Activated naive CD4-positive, alpha-beta T cell treated with anti-CD3 and anti-CD28 coated beads, Interleukin-2, amount 50 U/mL, for 72 hours (primary cell): Measurements from ENCODE around the gene ORMDL2. TPM values are rescaled to one million over a fixed set of nuclear protein-coding genes. Genes with fewer than 3 reads are reported as not detected.

Experiments used
- ATAC-seq, 2 donors: fragments of 150-1000 bp; cut with Tn5 transposase; 2 replicates each; pipeline ENCODE4 v1.10.0; 2021; ENCODE audit warnings: mild to moderate bottlenecking in 2 of 2, moderate library complexity in 2 of 2
- DNase-seq, 2 donors: peaks; one replicate each; pipeline ENCODE4 v3.0.0; 2021 to 2022; ENCODE audit warnings: low spot score in 2 of 2
- H3K27ac Mint-ChIP-seq, 2 donors: one replicate each; pipeline ENCODE4 v1.8.0; 2022; ENCODE audit warnings: mild to moderate bottlenecking in 2 of 2, mixed read lengths in 2 of 2
- H3K36me3 Mint-ChIP-seq, 2 donors: one replicate each; pipeline ENCODE4 v1.8.0; 2022; ENCODE audit warnings: mixed read lengths in 2 of 2
- H3K9me3 Mint-ChIP-seq, 2 donors: one replicate each; pipeline ENCODE4 v1.8.0; 2022; ENCODE audit warnings: mixed read lengths in 2 of 2
- total RNA-seq, 2 donors: library from RNA; stranded (reverse); gene quantifications; one replicate each; pipeline ENCODE4 v1.2.3, GENCODE V29; 2022

The ORMDL2 gene, protein sequence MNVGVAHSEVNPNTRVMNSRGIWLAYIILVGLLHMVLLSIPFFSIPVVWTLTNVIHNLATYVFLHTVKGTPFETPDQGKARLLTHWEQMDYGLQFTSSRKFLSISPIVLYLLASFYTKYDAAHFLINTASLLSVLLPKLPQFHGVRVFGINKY
- total RNA-seq = 10 to 100 TPM; 27.0 to 35.2 TPM

DNA sequence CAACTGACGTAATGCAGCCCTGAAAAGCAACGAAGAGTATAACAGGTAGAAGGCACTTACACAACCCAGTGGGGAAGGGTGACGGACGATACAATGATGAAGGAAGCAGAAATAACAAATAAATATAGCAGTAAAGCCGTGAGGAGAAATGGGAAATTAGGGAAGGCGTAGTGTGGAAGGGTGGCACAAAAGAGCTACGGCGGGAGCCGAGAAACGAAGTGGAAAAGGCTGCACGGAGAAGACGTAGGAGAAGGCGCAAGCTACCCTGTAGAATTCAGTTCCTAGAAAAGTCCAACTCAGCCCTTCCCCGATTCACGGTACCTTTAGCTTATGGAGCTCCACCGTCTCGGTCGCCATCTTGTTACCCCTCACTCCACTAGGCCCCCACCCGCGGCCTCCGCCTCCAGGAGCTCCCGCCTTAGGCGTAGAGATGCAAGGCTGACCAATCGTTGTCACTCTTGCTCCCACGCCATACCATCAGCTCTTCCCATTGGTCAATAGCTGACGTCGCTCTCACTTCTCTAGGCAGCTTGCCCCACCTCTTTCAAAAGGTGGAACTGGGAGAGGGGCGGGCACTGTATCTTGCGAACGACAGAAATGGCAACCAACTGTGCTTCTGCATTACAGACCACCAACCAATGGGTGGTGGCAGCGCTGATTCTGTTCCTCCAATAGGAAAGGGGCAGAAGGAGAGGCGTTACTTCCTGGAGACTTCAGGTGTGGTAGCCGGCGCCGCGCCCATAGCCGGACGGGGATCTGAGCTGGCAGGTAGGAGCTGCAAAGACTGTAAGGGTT is at the start of gene ORMDL2, which contains the start of gene SARNP:
Gene ORMDL2 (plus strand): TSS at position 697 of the 795 bp plus-strand sequence. CDS start 959 bp downstream, outside the sequence.
Gene SARNP (minus strand): TSS at position 380 of the 795 bp plus-strand sequence. CDS start 23 bp downstream, at position 357.
- peak; percentile 89 to 98 for DNase-seq
- ATAC-seq = peak; percentile 95 to 96
- Mint-ChIP-seq H3K9me3 (no peaks in the 10 kb centered on the region), H3K27ac (peak within 1 kb of the TSS in 1 of 2 donors; percentile 48), H3K36me3 (peaks cover 0 to 9% of the 10 kb centered on the region in 2 donors)

DNA sequence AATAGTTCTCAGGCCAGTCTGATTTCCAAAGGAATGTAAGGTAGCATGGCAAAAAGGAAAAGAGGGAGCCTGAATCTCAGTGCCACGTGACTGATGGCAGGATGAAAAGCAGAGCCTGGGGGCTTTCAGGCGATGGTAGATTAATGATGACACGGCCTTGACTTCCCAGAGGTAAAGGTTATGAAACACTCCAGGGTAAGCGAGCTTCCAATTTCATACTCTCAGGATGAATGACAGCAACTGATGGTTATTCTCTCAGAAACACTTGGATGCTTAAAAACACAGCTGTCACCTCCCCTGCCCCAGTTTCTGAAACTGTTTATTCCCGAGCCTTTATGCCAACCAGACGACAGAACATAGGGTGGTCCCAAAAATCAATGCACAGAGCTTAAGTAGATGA is 46.1 kb upstream of the ORMDL2 start:
- Mint-ChIP-seq H3K36me3 (peaks cover 4 to 6% of the 10 kb centered on the region in 2 donors), H3K9me3 (no peaks in the 10 kb centered on the region), H3K27ac (peak overlapping the region; percentile 9 to 19)
- DNase-seq (no peak), ATAC-seq (no peak)

DNA sequence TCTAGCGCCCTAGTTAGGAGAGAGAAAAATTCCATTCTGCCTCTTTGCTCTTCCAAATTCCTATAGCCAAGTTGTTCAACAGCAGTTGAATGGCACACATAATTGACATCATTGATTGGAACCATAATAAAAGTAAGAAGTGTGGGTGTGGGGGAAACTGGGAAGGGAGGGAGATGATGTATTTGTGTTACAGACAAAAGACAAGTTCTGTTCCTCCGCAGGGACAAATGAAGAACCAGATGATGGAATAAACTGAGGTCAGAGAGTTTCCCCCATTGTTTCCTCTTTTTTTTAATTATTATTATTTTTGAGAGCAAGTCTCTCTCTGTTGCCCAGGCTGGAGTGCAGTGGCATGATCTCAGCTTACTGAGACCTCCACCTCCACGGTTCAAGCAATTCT is 40.0 kb upstream of the ORMDL2 start:
- no peak for ATAC-seq
- no peak overlapping the region for H3K27ac Mint-ChIP-seq
- DNase-seq = no peak
- no peaks in the 10 kb centered on the region for H3K36me3 Mint-ChIP-seq
- no peaks in the 10 kb centered on the region for H3K9me3 Mint-ChIP-seq

DNA sequence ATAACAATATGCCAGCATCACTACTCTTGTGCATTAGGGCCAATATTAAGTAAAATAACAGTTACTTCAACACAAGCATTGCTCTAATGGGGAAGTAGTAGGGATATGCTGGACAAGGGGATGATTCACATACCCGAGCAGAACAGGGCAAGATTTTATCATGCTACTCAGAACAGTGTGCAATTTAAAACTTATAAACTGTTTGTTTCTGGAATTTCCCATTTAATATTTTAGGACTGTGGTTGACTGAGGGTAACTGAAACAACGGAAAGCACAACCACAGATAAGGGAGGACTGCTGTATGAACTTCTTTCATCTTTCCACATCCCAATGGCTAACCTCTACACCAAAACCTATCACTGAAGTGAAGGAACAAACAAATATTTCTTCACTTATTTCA is 37.2 kb upstream of the ORMDL2 start:
- H3K27ac Mint-ChIP-seq = no peak overlapping the region
- H3K9me3 Mint-ChIP-seq = no peaks in the 10 kb centered on the region
- H3K36me3 Mint-ChIP-seq = peaks cover 0 to 6% of the 10 kb centered on the region in 2 donors
- ATAC-seq (no peak), DNase-seq (no peak)

GRCh38 chr12:55788546-55788945 is 29.3 kb upstream of the ORMDL2 start:
- ATAC-seq = no peak
- peak overlapping the region in 1 of 2 donors; percentile 36 for H3K27ac Mint-ChIP-seq
- H3K36me3 Mint-ChIP-seq = peaks cover 16 to 28% of the 10 kb centered on the region in 2 donors
- DNase-seq = no peak
- H3K9me3 Mint-ChIP-seq = no peaks in the 10 kb centered on the region

- Mint-ChIP-seq H3K27ac (peak overlapping the region in 1 of 2 donors; percentile 36), H3K9me3 (no peaks in the 10 kb centered on the region), H3K36me3 (peaks cover 16 to 28% of the 10 kb centered on the region in 2 donors)
- ATAC-seq (no peak), DNase-seq (no peak)
Measured at GRCh38 chr12:55789171-55789570, 28.7 kb upstream of the ORMDL2 start.

- H3K36me3 Mint-ChIP-seq = peaks cover 16 to 27% of the 10 kb centered on the region in 2 donors
Measured at GRCh38 chr12:55789893-55790292, 27.9 kb upstream of the ORMDL2 start.

DNA sequence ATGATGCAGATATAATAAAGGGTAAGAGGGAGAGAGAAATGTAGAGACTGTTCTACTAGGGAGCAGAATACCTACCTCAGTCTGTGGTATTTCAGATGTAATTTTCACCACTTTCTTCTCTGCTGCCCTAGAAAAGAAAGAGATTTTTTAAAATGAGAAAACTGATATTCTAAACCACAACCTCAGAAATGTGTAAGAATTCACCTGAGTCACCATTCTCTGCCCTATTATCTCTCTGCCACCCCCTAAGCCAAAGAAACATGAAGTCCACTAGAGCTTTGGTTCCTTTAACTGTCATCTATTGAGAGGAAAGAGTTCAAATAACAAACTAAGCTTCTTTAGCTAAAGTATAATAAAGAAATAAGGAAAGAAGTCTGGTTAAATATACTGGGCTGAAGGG is 21.9 kb upstream of the ORMDL2 start:
- peak; percentile 41 to 59 for ATAC-seq
- Mint-ChIP-seq H3K27ac (peak overlapping the region in 1 of 2 donors; percentile 44), H3K9me3 (no peaks in the 10 kb centered on the region), H3K36me3 (peaks cover 5 to 14% of the 10 kb centered on the region in 2 donors)
- DNase-seq = no peak

More at GRCh38 chr12:55789893-55790292, 27.9 kb upstream of the ORMDL2 start:
- peak overlapping the region in 1 of 2 donors; percentile 50 for H3K27ac Mint-ChIP-seq
- no peak for ATAC-seq
- no peak for DNase-seq
- H3K9me3 Mint-ChIP-seq = no peaks in the 10 kb centered on the region

- Mint-ChIP-seq H3K27ac (peak overlapping the region in 1 of 2 donors; percentile 26), H3K36me3 (peaks cover 5 to 20% of the 10 kb centered on the region in 2 donors), H3K9me3 (no peaks in the 10 kb centered on the region)
- DNase-seq (no peak), ATAC-seq (no peak)
Measured at GRCh38 chr12:55797068-55797467, 20.8 kb upstream of the ORMDL2 start.

GRCh38 chr12:55797550-55797949 is 20.3 kb upstream of the ORMDL2 start:
- DNase-seq = no peak
- H3K27ac Mint-ChIP-seq = peak overlapping the region in 1 of 2 donors; percentile 1

DNA sequence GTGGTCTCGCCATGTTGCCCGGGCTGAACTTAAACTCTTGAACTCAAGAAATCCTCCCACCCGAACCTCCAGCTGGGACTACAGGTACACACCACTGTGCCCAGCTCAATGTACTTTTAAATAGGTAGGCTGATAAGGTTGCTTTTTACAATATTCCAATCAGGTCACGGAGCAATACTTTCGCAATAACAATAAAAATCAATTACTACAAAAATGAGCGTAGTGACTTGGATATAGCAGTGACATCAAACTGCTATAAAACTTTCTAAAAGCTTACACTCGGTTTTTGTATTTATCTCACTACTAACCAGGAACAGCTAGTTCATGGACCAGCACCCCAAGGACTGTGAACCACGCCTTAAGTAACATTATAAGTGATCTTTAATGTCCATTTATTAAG is 10.9 kb upstream of the ORMDL2 start:
- ATAC-seq = no peak
- Mint-ChIP-seq H3K27ac (no peak overlapping the region), H3K36me3 (peaks cover 0 to under 1% of the 10 kb centered on the region in 2 donors), H3K9me3 (no peaks in the 10 kb centered on the region)
- DNase-seq = no peak

More at GRCh38 chr12:55797550-55797949, 20.3 kb upstream of the ORMDL2 start:
- Mint-ChIP-seq H3K9me3 (no peaks in the 10 kb centered on the region), H3K36me3 (peaks cover 5 to 20% of the 10 kb centered on the region in 2 donors)
- no peak for ATAC-seq

DNA sequence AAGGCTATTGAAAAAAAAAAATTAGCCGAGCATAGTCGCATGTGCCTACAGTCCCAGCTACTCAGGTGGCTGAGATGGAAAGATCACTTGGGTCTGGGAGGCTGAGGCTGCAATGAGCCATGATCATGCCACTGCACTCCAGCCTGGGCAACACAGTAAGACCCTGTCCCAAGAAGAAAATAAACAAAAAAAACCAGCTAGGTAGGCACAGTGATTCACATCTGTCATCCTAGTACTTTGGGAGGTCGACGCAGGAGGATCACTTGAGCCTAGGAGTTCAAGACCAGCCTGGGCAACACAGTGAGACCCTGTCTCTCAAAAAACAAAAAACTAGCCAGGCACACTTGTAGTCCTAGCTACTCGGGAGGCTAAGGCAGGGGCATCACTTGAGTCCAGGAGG is 8.6 kb upstream of the ORMDL2 start:
- ATAC-seq (no peak), DNase-seq (no peak)
- H3K36me3 Mint-ChIP-seq = peaks cover 0 to 12% of the 10 kb centered on the region in 2 donors
- no peaks in the 10 kb centered on the region for H3K9me3 Mint-ChIP-seq
- H3K27ac Mint-ChIP-seq = peak overlapping the region in 1 of 2 donors; percentile 57

- ATAC-seq (no peak), DNase-seq (no peak)
- Mint-ChIP-seq H3K27ac (peak overlapping the region; percentile 16 to 17), H3K9me3 (no peaks in the 10 kb centered on the region), H3K36me3 (peaks cover 0 to 12% of the 10 kb centered on the region in 2 donors)
Measured at GRCh38 chr12:55812088-55812487, 5.8 kb upstream of the ORMDL2 start.

- ATAC-seq = no peak
- H3K36me3 Mint-ChIP-seq = peaks cover 0 to 12% of the 10 kb centered on the region in 2 donors
- peak overlapping the region in 1 of 2 donors; percentile 0 for H3K27ac Mint-ChIP-seq
- no peak for DNase-seq
- H3K9me3 Mint-ChIP-seq = no peaks in the 10 kb centered on the region
Measured at GRCh38 chr12:55814257-55814656, 3.6 kb upstream of the ORMDL2 start.

- DNase-seq (no peak), ATAC-seq (no peak)
- H3K27ac Mint-ChIP-seq = no peak overlapping the region
- H3K36me3 Mint-ChIP-seq = peaks cover 0 to 12% of the 10 kb centered on the region in 2 donors
- no peaks in the 10 kb centered on the region for H3K9me3 Mint-ChIP-seq
Measured at GRCh38 chr12:55815473-55815872, 2.4 kb upstream of the ORMDL2 start.

GRCh38 chr12:55816881-55817344 is 928 bp upstream of the ORMDL2 start:
- DNase-seq (no peak), ATAC-seq (no peak)
- H3K36me3 Mint-ChIP-seq = peaks cover 0 to 12% of the 10 kb centered on the region in 2 donors
- H3K9me3 Mint-ChIP-seq = no peaks in the 10 kb centered on the region
- H3K27ac Mint-ChIP-seq = no peak overlapping the region

GRCh38 chr12:55818140-55818728 is 393 bp downstream of the ORMDL2 start:
- DNase-seq (no peak), ATAC-seq (peak; percentile 51 to 58)
- Mint-ChIP-seq H3K36me3 (peaks cover 0 to 2% of the 10 kb centered on the region in 2 donors), H3K27ac (peak overlapping the region in 1 of 2 donors; percentile 48), H3K9me3 (no peaks in the 10 kb centered on the region)
